ENCODE data around the gene LIG1.
"Not testable (repeated sequence)": the region's sequence is repeated elsewhere in the genome, so short reads cannot be mapped to it uniquely, and the experiment has no call there.

Gene LIG1

DNA sequence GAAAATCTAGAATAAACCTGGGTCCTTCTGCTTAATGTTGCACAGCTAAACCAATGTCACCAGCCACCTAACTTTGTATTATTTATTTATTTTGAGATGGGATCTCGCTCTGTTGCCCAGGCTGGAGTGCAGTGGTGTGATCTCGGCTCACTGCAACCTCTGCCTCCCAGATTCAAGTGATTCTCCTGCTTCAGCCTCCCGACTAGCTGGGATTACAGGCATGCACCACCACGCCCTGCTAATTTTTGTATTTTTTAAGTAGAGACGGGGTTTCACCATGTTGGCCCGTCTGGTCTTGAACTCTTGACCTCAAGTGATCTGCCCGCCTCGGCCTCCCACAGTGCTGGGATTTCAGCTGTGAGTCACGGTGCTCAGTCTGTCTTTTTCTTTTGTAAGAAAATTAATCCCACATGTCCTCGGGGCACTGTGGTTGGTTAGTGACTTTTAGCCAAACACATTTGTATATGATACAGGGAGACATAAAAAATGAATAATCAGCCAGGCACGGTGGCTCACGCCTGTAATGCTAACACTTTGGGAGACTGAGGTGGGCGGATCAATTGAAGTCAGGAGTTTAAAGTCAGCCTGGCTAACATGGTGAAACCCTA is 78.9 kb downstream of the LIG1 start:
- DNase-seq (ENCODE audit: low read depth): peak; percentile 63
- not testable (repeated sequence) for H3K4me3 ChIP-seq (ENCODE audit: low read depth, low read length)

DNA sequence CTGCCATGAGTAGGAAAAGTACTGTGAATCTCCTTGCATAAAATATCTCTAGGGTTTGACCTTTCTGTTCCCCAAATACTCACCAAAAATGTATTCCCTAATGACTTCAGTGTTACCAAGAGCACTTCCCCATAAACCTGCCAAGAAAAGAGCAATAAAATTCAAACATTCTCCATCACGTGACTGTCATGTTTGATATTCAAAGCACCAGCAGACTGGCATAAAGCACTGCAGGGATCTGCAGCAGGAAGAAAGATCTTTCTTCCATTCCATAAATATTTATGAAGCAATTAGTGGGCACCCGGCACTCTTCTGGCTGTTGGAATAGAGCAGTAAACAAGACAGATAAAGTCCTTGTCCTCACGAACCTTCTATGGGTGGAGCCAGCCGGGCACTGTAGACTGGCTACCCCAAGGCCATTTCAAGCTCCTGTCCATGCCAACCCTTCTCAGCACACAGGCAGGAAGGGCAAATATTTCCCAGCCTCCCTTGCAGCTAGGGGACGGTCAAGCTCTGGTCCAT is 79.8 kb downstream of the LIG1 start:
- no peak for DNase-seq (ENCODE audit: low read depth)

DNA sequence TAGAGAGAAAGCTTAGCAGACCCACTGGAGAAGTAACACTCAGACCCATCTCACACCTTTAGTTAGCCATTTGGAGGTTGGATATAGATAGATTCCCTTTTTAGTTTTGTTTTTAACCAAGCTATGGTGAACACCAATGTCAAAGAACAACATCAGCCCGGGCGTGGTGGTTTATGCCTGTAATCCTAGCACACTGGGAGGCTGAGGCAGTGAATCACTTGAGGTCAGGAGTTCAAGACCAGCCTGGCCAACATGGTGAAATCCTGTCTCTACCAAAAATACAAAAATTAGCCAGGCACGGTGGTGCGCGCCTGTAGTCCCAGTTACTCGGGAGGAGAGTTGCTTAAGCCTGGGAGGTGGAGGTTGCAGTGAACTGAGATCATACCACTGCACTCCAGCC is 81.2 kb downstream of the LIG1 start:
- H3K4me3 ChIP-seq (ENCODE audit: low read depth, low read length); DNase-seq (ENCODE audit: low read depth): not testable (repeated sequence)

More for the DNA sequence above, 79.8 kb downstream of the LIG1 start:
- no peak overlapping the region for H3K4me3 ChIP-seq (ENCODE audit: low read depth, low read length)

GRCh38 chr19:48085904-48086864 is 84.0 kb downstream of the LIG1 start:
- no peak for DNase-seq (ENCODE audit: low read depth)
- H3K4me3 ChIP-seq (ENCODE audit: low read depth, low read length): no peak overlapping the region

DNA sequence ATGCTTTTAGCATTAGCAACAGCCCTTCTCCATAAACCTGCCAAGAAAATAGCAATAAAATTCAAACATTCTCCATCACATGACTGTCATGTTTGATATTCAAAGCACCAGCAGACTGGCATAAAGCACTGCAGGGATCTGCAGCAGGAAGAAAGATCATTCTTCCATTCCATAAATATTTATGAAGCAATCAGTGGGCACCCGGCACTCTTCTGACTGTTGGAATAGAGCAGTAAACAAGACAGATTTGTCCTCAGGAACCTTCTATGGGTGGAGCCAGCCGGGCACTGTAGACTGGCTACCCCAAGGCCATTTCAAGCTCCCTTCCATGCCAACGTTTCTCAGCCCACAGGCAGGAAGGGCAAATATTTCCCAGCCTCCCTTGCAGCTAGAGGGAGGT is 85.1 kb downstream of the LIG1 start:
- no peak for DNase-seq (ENCODE audit: low read depth)
- H3K4me3 ChIP-seq (ENCODE audit: low read depth, low read length): no peak overlapping the region

DNA sequence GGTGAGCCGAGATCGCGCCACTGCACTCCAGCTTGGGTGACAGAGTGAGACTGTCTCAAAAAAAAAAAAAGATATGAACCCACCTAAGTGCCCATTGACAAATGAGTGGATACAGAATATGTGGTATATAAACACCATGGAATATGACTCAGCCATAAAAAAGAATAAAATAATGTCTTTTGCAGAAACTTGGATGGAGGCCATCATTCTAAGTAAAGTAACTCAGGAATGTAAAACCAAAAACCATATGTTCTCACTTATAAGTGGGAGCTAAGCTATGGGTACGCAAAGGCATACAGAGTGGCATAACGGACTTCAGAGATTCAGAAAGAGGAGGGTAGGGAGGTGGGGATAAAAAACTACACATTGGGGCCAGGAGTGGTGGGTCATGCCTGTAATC is 89.0 kb downstream of the LIG1 start:
- DNase-seq (ENCODE audit: low read depth): no peak
- no peak overlapping the region for H3K4me3 ChIP-seq (ENCODE audit: low read depth, low read length)

DNA sequence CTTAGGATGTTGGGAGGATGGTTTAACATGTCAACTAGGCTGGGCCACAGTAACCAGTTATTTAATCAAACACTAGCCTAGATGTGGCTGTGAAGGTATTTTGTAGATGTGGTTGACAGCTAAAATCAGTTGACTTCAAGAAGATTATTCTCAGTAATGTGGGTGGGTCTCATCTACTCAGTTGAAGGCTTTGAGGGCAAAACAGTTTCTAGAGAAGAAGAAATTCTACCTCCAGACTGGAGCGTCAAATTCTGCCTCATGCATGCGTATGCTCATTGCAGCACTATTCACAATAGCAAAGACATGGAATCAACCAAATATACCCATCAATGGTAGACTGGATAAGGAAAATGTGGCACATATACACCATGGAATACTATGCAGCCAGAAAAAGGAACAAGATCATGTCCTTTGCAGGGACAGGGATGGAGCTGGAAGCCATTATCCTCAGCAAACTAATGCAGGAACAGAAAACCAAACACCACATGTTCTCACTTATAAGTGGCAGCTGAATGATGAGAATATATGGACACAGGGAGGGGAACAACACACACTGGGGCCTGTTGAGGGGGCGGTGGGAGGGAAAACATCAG is 99.9 kb downstream of the LIG1 start:
- DNase-seq (ENCODE audit: low read depth); H3K4me3 ChIP-seq (ENCODE audit: low read depth, low read length): not testable (repeated sequence)

DNA sequence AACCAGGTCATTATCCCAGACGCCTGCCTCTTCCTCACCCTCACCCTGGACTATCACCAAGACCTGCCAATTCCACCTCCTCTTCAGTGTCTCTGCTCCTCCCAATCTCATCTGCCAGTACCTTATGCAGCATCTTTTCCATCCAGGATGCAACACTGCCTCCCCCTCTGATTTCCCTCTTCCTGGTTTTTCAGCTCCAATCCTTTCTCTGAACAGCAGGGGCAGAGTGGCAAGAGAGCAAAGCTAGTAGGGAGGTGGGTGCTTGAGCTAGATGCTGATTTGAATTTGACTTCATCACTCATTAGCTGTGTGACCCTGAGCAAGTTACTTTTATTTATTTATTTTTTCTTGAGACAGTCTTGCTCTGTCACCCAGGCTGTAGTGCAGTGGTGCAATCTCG is 100.7 kb downstream of the LIG1 start:
- DNase-seq (ENCODE audit: low read depth): no peak
- H3K4me3 ChIP-seq (ENCODE audit: low read depth, low read length): no peak overlapping the region

All from skeletal muscle cell (primary cell).